SK-N-MC (cell line): ENCODE data around the gene TLX3.

Experiments used
- EZH2 ChIP-seq: fragments of 200-600 bp; sonication (generic); IDR thresholded peaks from one replicate; pipeline ENCODE4 v1.6.1; 2017; ENCODE audit warnings: antibody characterized with exemption
- POLR2AphosphoS5 ChIP-seq: IDR thresholded peaks from 2 replicates; pipeline ENCODE4 v1.6.1; 2012; ENCODE audit warnings: mild to moderate bottlenecking, low read depth, low read length, borderline replicate concordance

GRCh38 chr5:171285465-171285864, 23.6 kb upstream of the TLX3 start:
- TF ChIP-seq EZH2: no peak
- TF ChIP-seq POLR2AphosphoS5: no peak
